ENCODE data around the gene ZNF70.
A peak's percentile ranks its signal among the peaks of the same experiment; 100 is the strongest.
"Not testable (repeated sequence)": the region's sequence is repeated elsewhere in the genome, so short reads cannot be mapped to it uniquely, and the experiment has no call there.

ZNF70 gene

GRCh38 chr22:23743303-23743705 lies 7.6 kb downstream of the ZNF70 start:
- Histone ChIP-seq H3K4me3 (no peak overlapping the region), H3K27ac (peak overlapping the region; percentile 50 to 71)
- no peak for TF ChIP-seq CTCF (IDR thresholded peaks at IDR 0.05)
- no peak for DNase-seq (ENCODE audit: low spot score)

GRCh38 chr22:23742505-23743264 lies 8.2 kb downstream of the ZNF70 start:
- Histone ChIP-seq H3K4me3 (no peak overlapping the region), H3K27ac (peak overlapping the region; percentile 50 to 71)
- no peak for TF ChIP-seq CTCF (IDR thresholded peaks at IDR 0.05)
- no peak for DNase-seq (ENCODE audit: low spot score)

GRCh38 chr22:23737696-23738095 lies 13.2 kb downstream of the ZNF70 start:
- TF ChIP-seq CTCF (IDR thresholded peaks at IDR 0.05) = no peak
- H3K4me3 ChIP-seq = no peak overlapping the region
- no peak overlapping the region for H3K27ac ChIP-seq
- no peak for DNase-seq (ENCODE audit: low spot score)

- not testable (repeated sequence) for H3K27ac ChIP-seq; DNase-seq (ENCODE audit: low spot score); H3K4me3 ChIP-seq
Measured at GRCh38 chr22:23728108-23728507, 22.8 kb downstream of the ZNF70 start.

GRCh38 chr22:23722724-23723123 lies 28.2 kb downstream of the ZNF70 start:
- TF ChIP-seq CTCF (IDR thresholded peaks at IDR 0.05) = no peak
- no peak for DNase-seq (ENCODE audit: low spot score)
- no peak overlapping the region for H3K4me3 ChIP-seq
- no peak overlapping the region for H3K27ac ChIP-seq

- no peak for TF ChIP-seq CTCF (IDR thresholded peaks at IDR 0.05)
- no peak overlapping the region for H3K27ac ChIP-seq
- H3K4me3 ChIP-seq = no peak overlapping the region
- no peak for DNase-seq (ENCODE audit: low spot score)
Measured at GRCh38 chr22:23722160-23722559, 28.8 kb downstream of the ZNF70 start.

- no peak for DNase-seq (ENCODE audit: low spot score)
- no peak overlapping the region for H3K27ac ChIP-seq
- TF ChIP-seq CTCF (IDR thresholded peaks at IDR 0.05) = no peak
- no peak overlapping the region for H3K4me3 ChIP-seq
Measured at GRCh38 chr22:23720855-23721254, 30.1 kb downstream of the ZNF70 start.

All from coronary artery (tissue), 2 donors.